Neuronal stem cell (in vitro differentiated cells): ENCODE results near the gene ARAP1.

Experiments
- DNase-seq: peaks from one replicate; pipeline ENCODE4 v3.0.0-alpha.2; 2013; ENCODE audit warnings: low spot score
- H2AFZ ChIP-seq: one replicate; pipeline ENCODE4 v1.6.1; 2013; ENCODE audit warnings: mild to moderate bottlenecking, low read length, inconsistent platforms
- H2AK5ac ChIP-seq: 2 replicates; pipeline ENCODE4 v1.6.1; 2013; ENCODE audit warnings: low read depth, mild to moderate bottlenecking, inconsistent platforms, low read length, moderate library complexity, mixed read lengths
- H2BK120ac ChIP-seq: 2 replicates; pipeline ENCODE4 v1.6.1; 2013; ENCODE audit warnings: low read depth, mild to moderate bottlenecking, inconsistent platforms, low read length, moderate library complexity, mixed read lengths
- H2BK12ac ChIP-seq: one replicate; pipeline ENCODE4 v1.6.1; 2013; ENCODE audit warnings: low read length, inconsistent platforms
- H2BK15ac ChIP-seq: 2 replicates; pipeline ENCODE4 v1.6.1; 2013; ENCODE audit warnings: mild to moderate bottlenecking, low read length, inconsistent platforms, mixed read lengths
- H2BK5ac ChIP-seq: one replicate; pipeline ENCODE4 v1.6.1; 2013; ENCODE audit warnings: inconsistent platforms, mild to moderate bottlenecking, low read length, moderate library complexity
- H3K14ac ChIP-seq: one replicate; pipeline ENCODE4 v1.6.1; 2013; ENCODE audit warnings: low read length, inconsistent platforms
- H3K18ac ChIP-seq: 2 replicates; pipeline ENCODE4 v1.6.1; 2013; ENCODE audit warnings: low read length, inconsistent platforms
- H3K23ac ChIP-seq: 2 replicates; pipeline ENCODE4 v1.6.1; 2013; ENCODE audit warnings: low read depth, mild to moderate bottlenecking, mixed read lengths, low read length, inconsistent platforms; ENCODE audit not compliant: poor library complexity
- H3K27ac ChIP-seq: replicated peaks from 3 replicates; pipeline ENCODE4 v1.5.1; 2013; ENCODE audit warnings: low read length, inconsistent platforms
- H3K27me3 ChIP-seq, 3 experiments: 2 replicates each; pipeline ENCODE4 v1.6.1; 2013; ENCODE audit warnings: low read length in 3 of 3, mild to moderate bottlenecking in 2 of 3, inconsistent platforms in 1 of 3, low read depth in 1 of 3, mixed read lengths in 1 of 3, moderate library complexity in 1 of 3; ENCODE audit not compliant: control insufficient read depth in 3 of 3, insufficient read depth in 3 of 3
- H3K36me3 ChIP-seq, 2 donors: replicated peaks in 1 of 2; 2 replicates each; pipeline ENCODE4 v1.6.1; 2013; ENCODE audit warnings: low read length in 2 of 2; ENCODE audit not compliant: control insufficient read depth in 2 of 2, insufficient read depth in 2 of 2
- H3K4ac ChIP-seq: 2 replicates; pipeline ENCODE4 v1.6.1; 2013; ENCODE audit warnings: inconsistent platforms, mild to moderate bottlenecking, low read length, moderate library complexity
- H3K4me1 ChIP-seq, 2 donors: 1 replicate in 1 of 2; 2 replicates in 1 of 2; pipeline ENCODE4 v1.6.1; 2013; ENCODE audit warnings: low read length in 2 of 2, low read depth in 1 of 2; ENCODE audit not compliant: control insufficient read depth in 2 of 2, insufficient read depth in 1 of 2
- H3K4me2 ChIP-seq: one replicate; pipeline ENCODE4 v1.6.1; 2013; ENCODE audit warnings: mild to moderate bottlenecking, low read length, inconsistent platforms; ENCODE audit not compliant: insufficient read depth, poor library complexity, severe bottlenecking
- H3K4me3 ChIP-seq, 2 donors: 2 replicates each; pipeline ENCODE4 v1.5.1; 2013; ENCODE audit warnings: low read length in 2 of 2, mild to moderate bottlenecking in 2 of 2, inconsistent platforms in 1 of 2, moderate library complexity in 1 of 2
- H3K79me1 ChIP-seq: one replicate; pipeline ENCODE4 v1.6.1; 2013; ENCODE audit warnings: low read depth, mild to moderate bottlenecking, inconsistent platforms, low read length, moderate library complexity
- H3K9ac ChIP-seq: one replicate; pipeline ENCODE4 v1.6.1; 2013; ENCODE audit warnings: mild to moderate bottlenecking, low read depth, low read length, inconsistent platforms; ENCODE audit not compliant: poor library complexity
- H3K9me3 ChIP-seq, 2 donors: replicated peaks in 1 of 2; 2 replicates each; pipeline versions ENCODE3 to v1.6.1; 2013; ENCODE audit warnings: low read length in 2 of 2, mild to moderate bottlenecking in 2 of 2, inconsistent platforms in 1 of 2, low read depth in 1 of 2, mixed read lengths in 1 of 2, moderate library complexity in 1 of 2; ENCODE audit not compliant: control insufficient read depth in 2 of 2, insufficient read depth in 1 of 2
- H4K8ac ChIP-seq: one replicate; pipeline ENCODE4 v1.6.1; 2013; ENCODE audit warnings: low read depth, mild to moderate bottlenecking, inconsistent platforms, low read length, moderate library complexity
- H4K91ac ChIP-seq: one replicate; pipeline ENCODE4 v1.6.1; 2013; ENCODE audit warnings: low read length, low read depth, mild to moderate bottlenecking, inconsistent platforms; ENCODE audit not compliant: poor library complexity
- WGBS, 2 donors: extraction: QIAGEN DNeasy Blood & Tissue Kit; methylation state at CpG; one replicate each; pipeline ENCODE4 v1.1.7; 2013; ENCODE audit warnings: missing lambda C conversion rate in 2 of 2, mixed read lengths in 1 of 2; ENCODE audit not compliant: insufficient read length in 2 of 2, insufficient replicate concordance in 1 of 2; ENCODE audit errors: extremely low coverage in 2 of 2; 5-methylcytosine and 5-hydroxymethylcytosine counted together

ARAP1 gene

GRCh38 chr11:72639502-72640375, 112.5 kb downstream of the ARAP1 start:
- no peak for DNase-seq
- H4K8ac ChIP-seq = no peak overlapping the region
- H3K9me3 ChIP-seq = peaks cover 0 to 3% of the 10 kb centered on the region in 2 donors
- H2BK15ac ChIP-seq = no peak overlapping the region
- peaks cover 1% of the 10 kb centered on the region for H3K79me1 ChIP-seq
- H2BK120ac ChIP-seq = no peak overlapping the region
- no peak overlapping the region for H2AFZ ChIP-seq
- peak overlapping the region in 1 of 2 donors; percentile 58 for H3K4me3 ChIP-seq
- H3K4me1 ChIP-seq = peaks cover 2 to 5% of the 10 kb centered on the region in 2 donors
- H3K18ac ChIP-seq = no peak overlapping the region
- peak overlapping the region; percentile 31 for H2AK5ac ChIP-seq
- H2BK5ac ChIP-seq = no peak overlapping the region
- H3K23ac ChIP-seq = peak overlapping the region; percentile 61
- H3K14ac ChIP-seq = no peak overlapping the region
- no peak overlapping the region for H4K91ac ChIP-seq
- peaks cover 10 to 72% (median 36%) of the 10 kb centered on the region in 3 experiments for H3K27me3 ChIP-seq
- peak overlapping the region; percentile 10 for H2BK12ac ChIP-seq
- no peak overlapping the region for H3K4me2 ChIP-seq
- H3K27ac ChIP-seq = no peak overlapping the region
- no peaks in the 10 kb centered on the region for H3K36me3 ChIP-seq
- WGBS, 2 donors = 100% methylated on average over 2 of the region's 23 CpGs; no CpG with 5 or more reads in 1 of the 2 donors
- H3K4ac ChIP-seq = no peak overlapping the region
- H3K9ac ChIP-seq = peak overlapping the region; percentile 13

GRCh38 chr11:72637926-72638325, 114.3 kb downstream of the ARAP1 start:
- no peak overlapping the region for H2BK120ac ChIP-seq
- WGBS, 2 donors = no CpG with 5 or more reads among the region's 8 CpGs
- no peak overlapping the region for H3K27ac ChIP-seq
- no peak overlapping the region for H3K4me2 ChIP-seq
- no peak overlapping the region for H3K23ac ChIP-seq
- H2BK5ac ChIP-seq = no peak overlapping the region
- H3K79me1 ChIP-seq = peaks cover 1% of the 10 kb centered on the region
- peaks cover 0 to 3% of the 10 kb centered on the region in 2 donors for H3K4me1 ChIP-seq
- peaks cover 10 to 86% (median 34%) of the 10 kb centered on the region in 3 experiments for H3K27me3 ChIP-seq
- H3K36me3 ChIP-seq = no peaks in the 10 kb centered on the region
- no peak overlapping the region for H4K8ac ChIP-seq
- no peak overlapping the region for H3K9ac ChIP-seq
- no peak overlapping the region for H3K18ac ChIP-seq
- no peak overlapping the region for H4K91ac ChIP-seq
- H3K14ac ChIP-seq = peak overlapping the region; percentile 86
- H3K4ac ChIP-seq = no peak overlapping the region
- no peak for DNase-seq
- no peak overlapping the region for H2AK5ac ChIP-seq
- H2BK12ac ChIP-seq = no peak overlapping the region
- H2BK15ac ChIP-seq = no peak overlapping the region
- H2AFZ ChIP-seq = no peak overlapping the region
- H3K9me3 ChIP-seq = peaks cover 0 to 6% of the 10 kb centered on the region in 2 donors
- no peak overlapping the region for H3K4me3 ChIP-seq

DNA sequence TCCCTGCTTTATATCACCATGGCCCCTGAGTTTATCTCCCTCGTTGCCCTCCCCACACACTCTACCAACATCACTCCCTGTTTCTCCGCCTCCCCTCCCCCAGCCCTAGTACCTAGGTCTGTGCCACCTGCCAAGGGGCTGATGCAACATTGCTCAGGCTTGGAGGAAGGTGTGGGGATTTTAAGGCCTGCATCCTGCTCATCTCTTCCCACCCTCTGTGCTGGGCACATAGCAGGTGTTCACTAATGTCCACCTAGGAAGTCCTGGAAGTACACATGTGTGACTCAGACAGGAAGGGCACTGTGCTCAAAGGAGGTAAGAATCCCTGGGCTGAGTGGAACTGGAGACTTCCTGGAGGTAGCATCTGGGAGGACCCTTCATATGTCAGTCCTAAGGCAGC, 115.0 kb downstream of the ARAP1 start:
- H3K4me1 ChIP-seq = peaks cover 3 to 6% of the 10 kb centered on the region in 2 donors
- no peak overlapping the region for H2BK5ac ChIP-seq
- H4K91ac ChIP-seq = no peak overlapping the region
- H3K4me2 ChIP-seq = no peak overlapping the region
- no peak overlapping the region for H3K4ac ChIP-seq
- H3K23ac ChIP-seq = peak overlapping the region; percentile 3
- peaks cover 1% of the 10 kb centered on the region for H3K79me1 ChIP-seq
- H3K4me3 ChIP-seq = no peak overlapping the region
- H3K27ac ChIP-seq = no peak overlapping the region
- no CpG with 5 or more reads among the region's 2 CpGs for WGBS, 2 donors
- H3K9me3 ChIP-seq = peaks cover 0 to 6% of the 10 kb centered on the region in 2 donors
- H4K8ac ChIP-seq = no peak overlapping the region
- peak overlapping the region; percentile 67 for H3K14ac ChIP-seq
- no peak overlapping the region for H2BK120ac ChIP-seq
- no peak overlapping the region for H3K9ac ChIP-seq
- peaks cover 10 to 87% (median 29%) of the 10 kb centered on the region in 3 experiments for H3K27me3 ChIP-seq
- no peak overlapping the region for H2BK15ac ChIP-seq
- H2AK5ac ChIP-seq = peak overlapping the region; percentile 14
- peak overlapping the region; percentile 5 for H2BK12ac ChIP-seq
- DNase-seq = no peak
- no peak overlapping the region for H3K18ac ChIP-seq
- no peaks in the 10 kb centered on the region for H3K36me3 ChIP-seq
- H2AFZ ChIP-seq = no peak overlapping the region

GRCh38 chr11:72636376-72636775, 115.8 kb downstream of the ARAP1 start:
- Histone ChIP-seq H3K36me3 (no peaks in the 10 kb centered on the region), H2BK120ac (no peak overlapping the region), H4K8ac (no peak overlapping the region), H3K27me3 (peaks cover 4 to 79% (median 21%) of the 10 kb centered on the region in 3 experiments), H2AK5ac (peak overlapping the region; percentile 15), H2BK12ac (no peak overlapping the region), H3K9ac (no peak overlapping the region), H2BK5ac (no peak overlapping the region), H3K4me2 (no peak overlapping the region), H3K14ac (no peak overlapping the region), H3K79me1 (peaks cover 1% of the 10 kb centered on the region), H4K91ac (no peak overlapping the region), H3K18ac (no peak overlapping the region), H2BK15ac (no peak overlapping the region), H3K4me1 (peaks cover 4 to 8% of the 10 kb centered on the region in 2 donors), H3K9me3 (peaks cover 0 to 6% of the 10 kb centered on the region in 2 donors), H2AFZ (no peak overlapping the region), H3K27ac (no peak overlapping the region), H3K23ac (no peak overlapping the region), H3K4ac (no peak overlapping the region), H3K4me3 (no peak overlapping the region)
- no peak for DNase-seq
- no CpG with 5 or more reads among the region's 3 CpGs for WGBS, 2 donors
